ENCODE measurements around the gene ZNF740.
"Not testable (repeated sequence)": the region's sequence is repeated elsewhere in the genome, so short reads cannot be mapped to it uniquely, and the experiment has no call there.

Gene ZNF740

DNA sequence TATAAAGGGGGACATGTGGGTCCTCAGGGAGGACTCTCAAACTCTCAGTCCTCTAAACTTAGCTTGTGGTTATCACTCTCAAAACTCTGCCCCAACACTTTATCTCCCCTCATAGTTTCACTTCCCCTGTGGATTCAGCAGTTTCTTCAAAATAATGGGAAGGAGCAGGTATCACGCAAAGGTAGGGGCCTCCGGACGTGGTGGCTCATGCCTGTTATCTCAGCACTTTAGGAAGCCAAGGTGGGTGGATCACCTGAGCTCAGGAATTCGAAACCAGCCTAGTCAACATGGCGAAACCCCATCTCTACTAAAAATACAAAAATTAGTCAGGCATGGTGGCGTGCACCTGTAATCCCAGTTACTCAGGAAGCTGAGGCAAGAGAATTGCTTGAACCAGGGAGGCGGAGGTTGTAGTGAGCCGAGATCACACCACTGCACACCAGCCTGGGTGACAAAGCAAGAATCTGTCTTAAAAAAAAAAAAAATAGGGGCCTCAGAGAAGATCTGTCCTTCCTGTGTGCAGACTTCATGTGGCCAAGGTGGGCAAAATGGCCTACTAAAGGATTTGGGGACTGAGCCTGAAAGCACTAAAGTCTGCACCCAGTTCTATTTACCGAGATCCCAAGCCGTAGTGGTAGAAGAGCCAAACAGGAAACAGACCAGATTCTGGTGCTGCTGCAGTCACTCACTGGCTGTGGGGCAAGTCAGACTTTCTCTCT is 20.1 kb downstream of the ZNF740 start:
- Histone ChIP-seq H3K27me3 (ENCODE audit: control insufficient read depth, insufficient read depth, low read length, poor library complexity, severe bottlenecking) (peaks cover 40% of the 10 kb centered on the region), H3K36me3 (ENCODE audit: control insufficient read depth, insufficient read depth, low read length) (no peaks in the 10 kb centered on the region), H3K27ac (ENCODE audit: insufficient read depth, low read depth, low read length, poor library complexity, severe bottlenecking) (no peak overlapping the region), H3K4me3 (ENCODE audit: insufficient read depth, low read depth, low read length) (no peak overlapping the region), H3K9me3 (ENCODE audit: control insufficient read depth, low read length) (no peaks in the 10 kb centered on the region), H3K4me1 (ENCODE audit: control insufficient read depth, insufficient read depth, low read length) (no peaks in the 10 kb centered on the region)
- 82 to 83% methylated on average over 10 of the region's 10 CpGs for WGBS, 2 experiments

GRCh38 chr12:53201177-53201541 is 20.6 kb downstream of the ZNF740 start:
- Histone ChIP-seq H3K9me3 (ENCODE audit: control insufficient read depth, low read length) (no peaks in the 10 kb centered on the region), H3K27ac (ENCODE audit: insufficient read depth, low read depth, low read length, poor library complexity, severe bottlenecking) (no peak overlapping the region), H3K27me3 (ENCODE audit: control insufficient read depth, insufficient read depth, low read length, poor library complexity, severe bottlenecking) (peaks cover 35% of the 10 kb centered on the region), H3K4me1 (ENCODE audit: control insufficient read depth, insufficient read depth, low read length) (no peaks in the 10 kb centered on the region), H3K36me3 (ENCODE audit: control insufficient read depth, insufficient read depth, low read length) (no peaks in the 10 kb centered on the region), H3K4me3 (ENCODE audit: insufficient read depth, low read depth, low read length) (no peak overlapping the region)
- 92 to 96% methylated on average over 1 of the region's 1 CpG for WGBS, 2 experiments

GRCh38 chr12:53201639-53202038 is 21.1 kb downstream of the ZNF740 start:
- 93 to 94% methylated on average over 4 of the region's 4 CpGs for WGBS, 2 experiments

GRCh38 chr12:53202316-53202715 is 21.8 kb downstream of the ZNF740 start:
- H3K4me3 ChIP-seq (ENCODE audit: insufficient read depth, low read depth, low read length); H3K9me3 ChIP-seq (ENCODE audit: control insufficient read depth, low read length); H3K36me3 ChIP-seq (ENCODE audit: control insufficient read depth, insufficient read depth, low read length); H3K27ac ChIP-seq (ENCODE audit: insufficient read depth, low read depth, low read length, poor library complexity, severe bottlenecking); H3K4me1 ChIP-seq (ENCODE audit: control insufficient read depth, insufficient read depth, low read length): not testable (repeated sequence)
- 85 to 96% methylated on average over 7 of the region's 7 CpGs for WGBS, 2 experiments
- H3K27me3 ChIP-seq (ENCODE audit: control insufficient read depth, insufficient read depth, low read length, poor library complexity, severe bottlenecking): peaks cover 24% of the 10 kb centered on the region

More at GRCh38 chr12:53201639-53202038, 21.1 kb downstream of the ZNF740 start:
- Histone ChIP-seq H3K27ac (ENCODE audit: insufficient read depth, low read depth, low read length, poor library complexity, severe bottlenecking) (no peak overlapping the region), H3K4me1 (ENCODE audit: control insufficient read depth, insufficient read depth, low read length) (no peaks in the 10 kb centered on the region), H3K9me3 (ENCODE audit: control insufficient read depth, low read length) (no peaks in the 10 kb centered on the region), H3K27me3 (ENCODE audit: control insufficient read depth, insufficient read depth, low read length, poor library complexity, severe bottlenecking) (peaks cover 31% of the 10 kb centered on the region), H3K36me3 (ENCODE audit: control insufficient read depth, insufficient read depth, low read length) (no peaks in the 10 kb centered on the region), H3K4me3 (ENCODE audit: insufficient read depth, low read depth, low read length) (no peak overlapping the region)

GRCh38 chr12:53204351-53204750 is 23.8 kb downstream of the ZNF740 start:
- Histone ChIP-seq H3K27ac (ENCODE audit: insufficient read depth, low read depth, low read length, poor library complexity, severe bottlenecking) (no peak overlapping the region), H3K27me3 (ENCODE audit: control insufficient read depth, insufficient read depth, low read length, poor library complexity, severe bottlenecking) (peaks cover 4% of the 10 kb centered on the region), H3K36me3 (ENCODE audit: control insufficient read depth, insufficient read depth, low read length) (no peaks in the 10 kb centered on the region), H3K4me3 (ENCODE audit: insufficient read depth, low read depth, low read length) (no peak overlapping the region), H3K9me3 (ENCODE audit: control insufficient read depth, low read length) (no peaks in the 10 kb centered on the region), H3K4me1 (ENCODE audit: control insufficient read depth, insufficient read depth, low read length) (no peaks in the 10 kb centered on the region)
- 91 to 92% methylated on average over 1 of the region's 1 CpG for WGBS, 2 experiments

DNA sequence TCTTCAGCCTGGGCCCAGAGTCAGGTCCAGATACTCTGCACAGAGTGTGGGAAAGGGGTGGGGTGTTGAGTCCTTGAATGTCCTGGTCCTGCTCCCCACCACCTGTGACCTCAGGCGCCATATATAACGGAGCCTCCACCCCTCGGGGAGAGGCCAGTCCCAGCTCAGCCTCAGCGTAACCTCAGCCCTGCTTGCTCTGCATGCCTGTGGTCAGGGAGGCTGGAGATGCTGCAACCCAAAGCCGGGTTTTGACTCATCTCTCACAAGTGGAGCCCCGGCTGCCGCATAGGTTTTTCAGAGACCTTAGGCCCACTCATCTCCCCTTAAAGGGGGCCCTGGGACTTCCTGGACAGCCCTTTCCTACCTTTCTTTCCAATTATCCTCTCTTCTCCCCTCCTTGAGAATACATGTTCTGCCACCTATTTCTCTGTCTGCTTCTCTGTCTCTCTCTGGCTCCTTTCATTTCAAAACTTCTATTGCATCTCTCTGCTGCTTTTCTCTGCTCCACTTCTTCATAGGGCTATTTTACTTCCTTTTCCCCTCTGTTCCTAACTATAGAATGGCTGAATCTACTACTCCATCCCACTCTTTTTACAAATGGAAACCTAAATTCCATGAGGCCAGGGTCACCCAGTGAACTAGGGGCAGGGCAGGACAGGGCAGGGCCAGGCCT is 25.4 kb downstream of the ZNF740 start:
- Histone ChIP-seq H3K4me1 (ENCODE audit: control insufficient read depth, insufficient read depth, low read length) (no peaks in the 10 kb centered on the region), H3K9me3 (ENCODE audit: control insufficient read depth, low read length) (no peaks in the 10 kb centered on the region), H3K27me3 (ENCODE audit: control insufficient read depth, insufficient read depth, low read length, poor library complexity, severe bottlenecking) (peaks cover 4% of the 10 kb centered on the region), H3K36me3 (ENCODE audit: control insufficient read depth, insufficient read depth, low read length) (no peaks in the 10 kb centered on the region), H3K27ac (ENCODE audit: insufficient read depth, low read depth, low read length, poor library complexity, severe bottlenecking) (no peak overlapping the region), H3K4me3 (ENCODE audit: insufficient read depth, low read depth, low read length) (no peak overlapping the region)
- WGBS, 2 experiments: 86 to 87% methylated on average over 7 of the region's 7 CpGs

GRCh38 chr12:53207042-53207441 is 26.5 kb downstream of the ZNF740 start, which contains the start of gene ITGB7:
TSS of gene ITGB7 (minus strand) at chr12:53207251. CDS start at chr12:53200443, 6,808 bp downstream.
- WGBS, 2 experiments: 71 to 73% methylated on average over 5 of the region's 5 CpGs
- Histone ChIP-seq H3K9me3 (ENCODE audit: control insufficient read depth, low read length) (no peaks in the 10 kb centered on the region), H3K27me3 (ENCODE audit: control insufficient read depth, insufficient read depth, low read length, poor library complexity, severe bottlenecking) (no peaks in the 10 kb centered on the region), H3K4me3 (ENCODE audit: insufficient read depth, low read depth, low read length) (no peak within 1 kb of the TSS), H3K4me1 (ENCODE audit: control insufficient read depth, insufficient read depth, low read length) (no peaks in the 10 kb centered on the region), H3K27ac (ENCODE audit: insufficient read depth, low read depth, low read length, poor library complexity, severe bottlenecking) (no peak within 1 kb of the TSS), H3K36me3 (ENCODE audit: control insufficient read depth, insufficient read depth, low read length) (no peaks in the 10 kb centered on the region)

GRCh38 chr12:53208435-53208834 is 27.9 kb downstream of the ZNF740 start:
- no peak overlapping the region for H3K27ac ChIP-seq (ENCODE audit: insufficient read depth, low read depth, low read length, poor library complexity, severe bottlenecking)
- no peaks in the 10 kb centered on the region for H3K9me3 ChIP-seq (ENCODE audit: control insufficient read depth, low read length)
- no peaks in the 10 kb centered on the region for H3K27me3 ChIP-seq (ENCODE audit: control insufficient read depth, insufficient read depth, low read length, poor library complexity, severe bottlenecking)
- H3K4me3 ChIP-seq (ENCODE audit: insufficient read depth, low read depth, low read length): no peak overlapping the region
- 73 to 85% methylated on average over 2 of the region's 2 CpGs for WGBS, 2 experiments
- H3K36me3 ChIP-seq (ENCODE audit: control insufficient read depth, insufficient read depth, low read length): peaks cover 2% of the 10 kb centered on the region
- H3K4me1 ChIP-seq (ENCODE audit: control insufficient read depth, insufficient read depth, low read length): no peaks in the 10 kb centered on the region

DNA sequence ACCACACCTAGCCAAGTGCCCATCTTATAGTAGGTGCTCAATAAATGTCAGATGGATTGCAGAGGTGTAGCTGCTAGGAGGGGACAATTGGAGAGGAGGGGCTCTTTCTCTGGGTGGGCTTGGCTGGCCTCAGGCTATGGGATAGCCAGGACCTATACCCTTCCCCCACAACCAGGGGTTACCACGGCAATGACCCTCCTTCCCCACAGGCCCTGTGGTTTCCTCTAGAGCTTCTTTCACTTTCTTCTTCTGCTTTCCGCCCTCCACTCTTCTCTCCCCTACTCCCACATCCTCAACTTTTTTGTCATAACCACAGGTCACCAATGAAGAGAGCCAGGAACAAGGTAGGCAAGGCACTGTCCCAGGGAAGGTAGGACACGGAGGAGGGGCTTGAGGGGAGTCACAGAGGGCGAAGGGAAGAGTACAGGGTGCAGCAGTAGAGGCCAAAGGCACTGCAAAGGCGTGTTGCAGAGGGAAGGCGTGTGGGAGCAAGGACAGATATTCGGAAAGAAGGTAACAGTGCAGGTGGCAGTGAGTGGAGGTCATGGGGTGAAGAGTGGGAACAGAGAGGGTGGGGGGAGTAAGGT is 28.4 kb downstream of the ZNF740 start:
- WGBS, 2 experiments: 79 to 86% methylated on average over 7 of the region's 7 CpGs
- H3K27me3 ChIP-seq (ENCODE audit: control insufficient read depth, insufficient read depth, low read length, poor library complexity, severe bottlenecking): no peaks in the 10 kb centered on the region
- peaks cover 5% of the 10 kb centered on the region for H3K36me3 ChIP-seq (ENCODE audit: control insufficient read depth, insufficient read depth, low read length)
- no peaks in the 10 kb centered on the region for H3K9me3 ChIP-seq (ENCODE audit: control insufficient read depth, low read length)
- H3K4me1 ChIP-seq (ENCODE audit: control insufficient read depth, insufficient read depth, low read length): no peaks in the 10 kb centered on the region
- no peak overlapping the region for H3K4me3 ChIP-seq (ENCODE audit: insufficient read depth, low read depth, low read length)
- H3K27ac ChIP-seq (ENCODE audit: insufficient read depth, low read depth, low read length, poor library complexity, severe bottlenecking): no peak overlapping the region

DNA sequence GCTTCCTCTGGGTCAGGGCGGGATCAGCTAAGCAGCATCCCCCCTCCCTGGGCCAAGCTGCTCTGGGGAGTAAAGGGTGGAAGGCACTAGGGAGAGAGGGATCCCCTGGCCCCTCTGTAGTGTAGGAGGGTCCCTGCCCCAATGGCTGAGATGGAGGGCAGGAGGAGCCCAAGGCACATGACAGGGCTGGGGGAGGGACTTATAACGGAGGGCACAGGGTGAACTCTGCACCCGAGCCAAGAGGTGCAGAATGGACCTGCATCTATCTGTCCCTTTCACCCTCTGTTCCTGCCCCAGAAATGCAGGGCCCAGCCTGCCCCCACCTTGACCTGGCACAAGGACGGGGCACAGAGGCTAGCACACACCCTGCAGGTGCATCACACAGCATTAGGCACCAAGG is 30.3 kb downstream of the ZNF740 start:
- H3K36me3 ChIP-seq (ENCODE audit: control insufficient read depth, insufficient read depth, low read length): peaks cover 11% of the 10 kb centered on the region
- no peak overlapping the region for H3K4me3 ChIP-seq (ENCODE audit: insufficient read depth, low read depth, low read length)
- H3K27me3 ChIP-seq (ENCODE audit: control insufficient read depth, insufficient read depth, low read length, poor library complexity, severe bottlenecking): no peaks in the 10 kb centered on the region
- H3K27ac ChIP-seq (ENCODE audit: insufficient read depth, low read depth, low read length, poor library complexity, severe bottlenecking): no peak overlapping the region
- H3K4me1 ChIP-seq (ENCODE audit: control insufficient read depth, insufficient read depth, low read length): no peaks in the 10 kb centered on the region
- 91 to 95% methylated on average over 4 of the region's 4 CpGs for whole genome bisulfite sequencing, 2 experiments
- H3K9me3 ChIP-seq (ENCODE audit: control insufficient read depth, low read length): no peaks in the 10 kb centered on the region
